Vagina (tissue), 2 donors: Measurements from ENCODE around the gene SRPRA.

Experiments
- POLR2A ChIP-seq, 2 donors: fragments of 450-650 bp; IDR thresholded peaks; one replicate each; pipeline ENCODE4 v1.6.1; 2017; ENCODE audit warnings: antibody characterized with exemption in 2 of 2, mild to moderate bottlenecking in 2 of 2, moderate library complexity in 2 of 2
- POLR2AphosphoS5 ChIP-seq, 2 donors: sonication (generic); formaldehyde crosslinking; IDR thresholded peaks; one replicate each; pipeline ENCODE4 v1.9.0; 2017; ENCODE audit warnings: antibody characterized with exemption in 2 of 2, mild to moderate bottlenecking in 2 of 2, low read depth in 1 of 2; ENCODE audit not compliant: insufficient read depth in 1 of 2

GRCh38 chr11:126229858-126230540 lies 38.7 kb downstream of the SRPRA start:
- TF ChIP-seq POLR2A (IDR thresholded peaks at IDR 0.05): no peak
- TF ChIP-seq POLR2AphosphoS5 (IDR thresholded peaks at IDR 0.05; ENCODE audit: insufficient read depth in 1 of 2, low read depth in 1 of 2): no peak
